Adrenal gland (tissue), 12 donors: Measurements from ENCODE around the gene MARCHF3. TPM values are rescaled to one million over a fixed set of nuclear protein-coding genes. Genes with fewer than 3 reads are reported as not detected.

Experiments used
- DNase-seq, 7 donors: peaks; one replicate each; pipeline ENCODE4 v3.0.0-alpha.2; 2019 to 2020
- H3K27ac ChIP-seq, 5 donors: fragments of 200-600 bp; sonication (generic) in 4 of 5; 1 replicate in 3 of 5; 2 replicates in 2 of 5; pipeline versions ENCODE4 v1.5.1 to v1.8.0; 2016 to 2020; ENCODE audit warnings: mild to moderate bottlenecking in 1 of 5
- H3K27me3 ChIP-seq: fragments of 200-600 bp; 2 replicates; pipeline ENCODE4 v1.8.0; 2021
- H3K36me3 ChIP-seq, 2 donors: fragments of 200-600 bp; replicated peaks in 1 of 2; 1 replicate in 1 of 2; 2 replicates in 1 of 2; pipeline versions ENCODE4 v1.5.1 to v1.8.0; 2018 to 2022
- H3K4me1 ChIP-seq, 2 donors: fragments of 200-600 bp; replicated peaks in 1 of 2; 1 replicate in 1 of 2; 2 replicates in 1 of 2; pipeline versions ENCODE4 v1.5.1 to v1.8.0; 2018 to 2021
- H3K4me3 ChIP-seq, 4 donors: fragments of 200-600 bp; sonication (generic) in 3 of 4; one replicate each; pipeline ENCODE4 v1.5.1; 2016 to 2018
- H3K9me3 ChIP-seq, 3 donors: fragments of 200-600 bp; sonication (generic) in 1 of 3; replicated peaks in 1 of 3; 1 replicate in 2 of 3; 2 replicates in 1 of 3; pipeline versions ENCODE4 v1.5.1 to v1.8.0; 2016 to 2021
- POLR2A ChIP-seq, 2 donors: fragments of 450-650 bp; IDR thresholded peaks; one replicate each; pipeline ENCODE4 v1.6.1; 2017; ENCODE audit warnings: antibody characterized with exemption in 2 of 2, mild to moderate bottlenecking in 2 of 2, moderate library complexity in 1 of 2
- WGBS, 4 donors: extraction: QIAGEN DNeasy Blood & Tissue Kit in 2 of 4; methylation state at CpG; one replicate each; pipeline versions ENCODE4 v1.1.5 to v1.1.7; 2013 to 2017; 5-methylcytosine and 5-hydroxymethylcytosine counted together
- intact Hi-C, 2 donors: fragments of 100-400 bp; cut with DNase I; formaldehyde crosslinking; loops; one replicate each; pipeline versions ENCODE4 v1.14.1 to v1.15.0; 2022 to 2023
- polyA plus RNA-seq, 3 donors: library from polyadenylated mRNA; stranded (reverse); fragments of 200-250 nt in 2 of 3; fragments of 350-450 nt in 1 of 3; fragmentation: Illumina TruSeq in 1 of 3; extraction: RNeasy Lipid Tissue Mini Kit (QIAGEN cat#74804) in 1 of 3; gene quantifications; one replicate each; pipeline ENCODE4 v1.2.3, GENCODE V29; 2013 to 2014
- total RNA-seq, 9 donors: library from RNA; depleted of rRNA in 4 of 9; stranded (reverse); fragments of >200 nt in 4 of 9; fragments of 120-200 nt in 1 of 9; fragmentation: NEBNext Ultra II Directional in 1 of 9; extraction: Animal tissue kit (Norgen Biotek cat#: 25700) in 1 of 9; gene quantifications; one replicate each; pipeline versions ENCODE4 v1.1.0 to v1.2.4, GENCODE V29; 2013 to 2023
- TF ChIP-seq, protein P1 (sequence below), 6 experiments: fragments of 450-650 bp in 4 of 6; fragments of 200-600 bp in 2 of 6; sonication (generic) in 1 of 6; IDR thresholded peaks; 1 replicate in 5 of 6; 2 replicates in 1 of 6; pipeline versions ENCODE4 v1.5.1 to v1.8.0; 2016 to 2021; ENCODE audit warnings: antibody characterized with exemption in 6 of 6, mild to moderate bottlenecking in 2 of 6, moderate library complexity in 1 of 6
- donor health status: healthy with polysubstance abuse.
- donor health status: Bipolar disorder and iron deficiency.
- donor health status: DM: yes; HTN: yes; CAD: no.
- donor health status: DM: no; HTN: no; CAD: no.
- donor health status: DM: no; HTN: no; CAD: no.
- donor health status: DM: yes; HTN: yes; CAD: no.

The MARCHF3 gene
- total and polyA plus RNA-seq, 12 donors = 3.9 to 48.9 (median 12.2) TPM

DNA sequence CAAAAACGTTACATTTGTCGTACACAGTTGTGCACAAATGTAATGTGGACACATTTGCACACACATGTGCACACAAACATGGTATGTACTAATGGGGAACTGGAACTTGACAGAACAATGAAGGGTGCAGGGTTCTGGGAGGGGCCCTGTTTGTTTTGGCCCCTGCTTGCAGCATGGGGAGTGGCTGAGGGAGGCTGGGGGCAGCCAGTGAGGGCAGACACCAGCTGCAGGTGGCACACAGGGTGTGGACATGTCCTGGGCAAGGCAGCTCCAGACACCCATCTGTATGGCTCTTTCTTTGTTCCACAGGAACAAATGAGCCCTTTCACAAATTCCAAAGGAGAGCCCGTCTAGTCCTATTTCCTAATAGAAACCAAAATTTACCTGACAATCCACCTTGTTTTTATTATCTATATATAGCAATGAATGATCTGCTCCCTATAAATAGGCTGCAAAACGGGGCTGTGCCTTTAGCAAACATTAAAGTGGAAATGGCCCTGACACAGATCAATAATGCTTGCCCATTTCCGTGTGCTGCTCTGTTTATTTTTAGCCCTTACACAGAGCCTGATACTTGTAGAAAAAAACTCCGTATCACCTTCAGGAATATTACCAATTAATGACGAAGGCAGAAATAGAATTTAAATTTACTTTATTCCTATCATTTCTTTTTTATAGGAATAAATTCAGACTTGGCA is 26.4 kb downstream of the MARCHF3 start:
- peaks cover 4 to 18% of the 10 kb centered on the region in 2 donors for H3K4me1 ChIP-seq
- H3K4me3 ChIP-seq = no peak overlapping the region
- no peaks in the 10 kb centered on the region for H3K9me3 ChIP-seq
- no peaks in the 10 kb centered on the region for H3K36me3 ChIP-seq
- DNase-seq = no peak
- 53 to 63% (median 60%) methylated on average over 7 of the region's 7 CpGs for WGBS, 4 donors
- no peaks in the 10 kb centered on the region for H3K27me3 ChIP-seq
- TF ChIP-seq, protein P1, sequence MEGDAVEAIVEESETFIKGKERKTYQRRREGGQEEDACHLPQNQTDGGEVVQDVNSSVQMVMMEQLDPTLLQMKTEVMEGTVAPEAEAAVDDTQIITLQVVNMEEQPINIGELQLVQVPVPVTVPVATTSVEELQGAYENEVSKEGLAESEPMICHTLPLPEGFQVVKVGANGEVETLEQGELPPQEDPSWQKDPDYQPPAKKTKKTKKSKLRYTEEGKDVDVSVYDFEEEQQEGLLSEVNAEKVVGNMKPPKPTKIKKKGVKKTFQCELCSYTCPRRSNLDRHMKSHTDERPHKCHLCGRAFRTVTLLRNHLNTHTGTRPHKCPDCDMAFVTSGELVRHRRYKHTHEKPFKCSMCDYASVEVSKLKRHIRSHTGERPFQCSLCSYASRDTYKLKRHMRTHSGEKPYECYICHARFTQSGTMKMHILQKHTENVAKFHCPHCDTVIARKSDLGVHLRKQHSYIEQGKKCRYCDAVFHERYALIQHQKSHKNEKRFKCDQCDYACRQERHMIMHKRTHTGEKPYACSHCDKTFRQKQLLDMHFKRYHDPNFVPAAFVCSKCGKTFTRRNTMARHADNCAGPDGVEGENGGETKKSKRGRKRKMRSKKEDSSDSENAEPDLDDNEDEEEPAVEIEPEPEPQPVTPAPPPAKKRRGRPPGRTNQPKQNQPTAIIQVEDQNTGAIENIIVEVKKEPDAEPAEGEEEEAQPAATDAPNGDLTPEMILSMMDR (IDR thresholded peaks at IDR 0.05) = no peak
- no peak for TF ChIP-seq POLR2A (IDR thresholded peaks at IDR 0.05)
- intact Hi-C loops = no loop called here
- H3K27ac ChIP-seq = no peak overlapping the region

DNA sequence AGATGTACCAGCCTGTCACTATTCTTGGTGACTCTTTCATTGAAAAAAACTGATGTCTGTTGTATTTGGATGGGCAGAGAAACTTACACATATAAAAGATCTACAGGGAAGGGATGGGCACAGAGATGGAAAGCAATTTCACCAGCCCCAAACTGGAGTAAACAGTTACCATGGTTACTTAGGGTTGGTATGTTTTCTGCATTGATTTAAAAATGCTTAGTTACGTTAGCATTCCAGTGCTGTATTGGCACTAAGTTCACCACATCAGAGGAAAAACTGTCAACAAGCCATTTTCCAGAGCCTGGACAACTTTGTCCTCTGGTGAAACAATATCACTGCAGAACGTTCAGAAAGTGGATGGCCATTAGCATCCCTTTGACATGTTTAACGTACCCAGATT is 28.0 kb downstream of the MARCHF3 start:
- no peak overlapping the region for H3K4me3 ChIP-seq
- H3K36me3 ChIP-seq = no peaks in the 10 kb centered on the region
- no peaks in the 10 kb centered on the region for H3K9me3 ChIP-seq
- 45 to 54% (median 52%) methylated on average over 3 of the region's 3 CpGs for WGBS, 4 donors
- TF ChIP-seq, protein P1 (IDR thresholded peaks at IDR 0.05) = no peak
- TF ChIP-seq POLR2A (IDR thresholded peaks at IDR 0.05) = no peak
- peaks cover 4 to 18% of the 10 kb centered on the region in 2 donors for H3K4me1 ChIP-seq
- intact Hi-C loops = no loop called here
- DNase-seq = no peak
- H3K27me3 ChIP-seq = no peaks in the 10 kb centered on the region
- H3K27ac ChIP-seq = peak overlapping the region in 3 of 5 donors; percentile 29 to 81 (median 72)

DNA sequence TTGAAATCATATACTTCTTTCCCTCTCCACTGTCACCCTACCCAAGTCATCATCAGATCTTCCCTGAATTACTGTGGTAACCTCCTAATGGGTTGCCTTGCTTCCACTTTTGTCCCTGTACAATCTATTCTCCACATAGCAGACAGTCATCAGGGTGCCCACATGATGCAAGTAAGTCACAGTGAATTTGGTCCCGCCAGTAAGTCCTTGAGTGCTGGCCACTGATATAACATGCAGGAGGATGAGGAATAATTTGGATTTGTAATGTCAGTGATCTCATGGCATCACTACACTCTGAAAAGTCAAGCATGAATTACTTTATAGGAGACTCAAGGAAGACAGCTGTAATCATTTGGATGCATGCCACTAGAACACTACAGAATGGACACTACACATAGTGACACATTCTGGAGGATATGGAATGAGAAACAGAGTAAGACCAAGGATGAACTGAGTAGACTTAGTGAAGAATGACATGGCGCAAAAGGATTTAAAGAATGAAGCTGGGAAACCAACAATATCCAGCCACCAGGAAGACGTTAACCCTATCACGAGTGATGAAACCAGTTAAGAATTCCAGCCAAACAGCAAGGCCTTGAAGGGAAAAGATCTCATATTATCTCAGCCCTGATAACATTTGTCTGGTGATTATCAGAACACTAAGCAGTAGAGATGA is 28.6 kb downstream of the MARCHF3 start:
- TF ChIP-seq, protein P1 (IDR thresholded peaks at IDR 0.05) = no peak
- no peak for TF ChIP-seq POLR2A (IDR thresholded peaks at IDR 0.05)
- no peaks in the 10 kb centered on the region for H3K36me3 ChIP-seq
- H3K27me3 ChIP-seq = no peaks in the 10 kb centered on the region
- intact Hi-C loops = no loop called here
- DNase-seq = peak in 4 of 7 donors; percentile 30 to 64 (median 47)
- no peak overlapping the region for H3K4me3 ChIP-seq
- H3K27ac ChIP-seq = peak overlapping the region; percentile 18 to 81 (median 41)
- no peaks in the 10 kb centered on the region for H3K9me3 ChIP-seq
- WGBS, 4 donors = 40 to 47% (median 44%) methylated on average over 4 of the region's 4 CpGs
- H3K4me1 ChIP-seq = peaks cover 4 to 18% of the 10 kb centered on the region in 2 donors

DNA sequence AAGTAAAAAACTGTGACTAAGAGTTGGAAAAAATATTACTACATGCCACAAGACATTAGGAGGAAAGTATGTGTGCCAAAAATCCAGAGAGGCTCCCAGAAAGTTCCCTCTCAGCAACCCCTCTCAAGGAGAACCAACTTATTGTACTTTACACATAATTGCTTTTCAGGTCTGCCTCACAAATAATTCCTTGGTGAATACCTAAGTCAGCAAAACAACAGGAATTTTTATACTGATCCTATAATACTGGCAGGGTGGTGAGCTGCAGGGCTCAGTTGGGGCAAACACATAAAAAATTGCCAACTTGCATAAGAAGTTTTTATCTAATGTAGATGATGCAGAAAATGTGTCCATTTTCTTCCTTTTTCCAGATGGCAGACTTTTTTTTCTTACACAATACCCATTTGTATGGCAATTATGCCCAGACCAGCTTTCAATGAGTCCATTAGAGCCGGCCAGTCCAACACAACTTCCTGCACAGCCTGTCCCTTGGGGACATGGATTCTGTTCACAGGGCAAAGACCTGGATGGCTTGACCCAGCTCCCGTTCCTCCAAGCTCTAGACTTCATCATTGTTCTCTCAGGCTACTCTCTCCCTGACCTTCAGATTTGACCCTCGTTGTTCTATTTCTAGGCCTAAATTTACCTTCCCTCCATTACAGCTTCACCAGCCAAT is 31.3 kb downstream of the MARCHF3 start:
- Histone ChIP-seq H3K4me1 (peaks cover 0 to 18% of the 10 kb centered on the region in 2 donors), H3K36me3 (no peaks in the 10 kb centered on the region), H3K27ac (no peak overlapping the region), H3K9me3 (no peaks in the 10 kb centered on the region), H3K4me3 (no peak overlapping the region), H3K27me3 (no peaks in the 10 kb centered on the region)
- no peak for DNase-seq
- WGBS, 4 donors = 59 to 86% (median 75%) methylated on average over 3 of the region's 3 CpGs
- intact Hi-C loops = no loop called here
- TF ChIP-seq POLR2A (IDR thresholded peaks at IDR 0.05) = no peak
- TF ChIP-seq, protein P1 (IDR thresholded peaks at IDR 0.05) = no peak
